Keratinocyte (primary cell): ENCODE data around the gene ATF1. TPM values are rescaled to one million over a fixed set of nuclear protein-coding genes. Genes with fewer than 3 reads are reported as not detected.

Experiments used
- DNase-seq: peaks from one replicate; pipeline ENCODE4 v3.0.0-alpha.2; 2011; ENCODE audit warnings: low read depth, missing footprints, low spot score
- FAIRE-seq: peaks from 2 replicates; lab custom pipeline; 2011; peaks lifted over from hg19 to GRCh38; lab: Jason Lieb, UNC
- H2AFZ ChIP-seq: 2 replicates; pipeline ENCODE4 v1.6.0; 2012; ENCODE audit warnings: low read length, control low read depth, inconsistent platforms; ENCODE audit not compliant: control insufficient read depth
- H3K27ac ChIP-seq: 2 replicates; pipeline ENCODE4 v1.5.1; 2011; ENCODE audit warnings: low read length; ENCODE audit not compliant: control insufficient read depth, insufficient read depth
- H3K27me3 ChIP-seq: 3 replicates; pipeline ENCODE4 v1.6.0; 2011; ENCODE audit warnings: low read length; ENCODE audit not compliant: control insufficient read depth, insufficient read depth; ENCODE audit errors: extremely low read depth
- H3K36me3 ChIP-seq, 2 experiments: 2 replicates in 1 of 2; 3 replicates in 1 of 2; pipeline ENCODE4 v1.5.1; 2011; ENCODE audit warnings: low read length in 2 of 2, mild to moderate bottlenecking in 1 of 2; ENCODE audit not compliant: control insufficient read depth in 2 of 2, insufficient read depth in 2 of 2; ENCODE audit errors: extremely low read depth in 1 of 2
- H3K4me1 ChIP-seq: 3 replicates; pipeline ENCODE4 v1.5.1; 2011; ENCODE audit warnings: low read length; ENCODE audit not compliant: control insufficient read depth, insufficient read depth; ENCODE audit errors: extremely low read depth
- H3K4me2 ChIP-seq: 3 replicates; pipeline ENCODE4 v1.6.0; 2011; ENCODE audit warnings: low read depth, low read length; ENCODE audit not compliant: control insufficient read depth, insufficient read depth; ENCODE audit errors: extremely low read depth
- H3K4me3 ChIP-seq, 3 experiments: fragments of 200-600 bp in 1 of 3; sonication (generic) in 1 of 3; 2 replicates in 2 of 3; 3 replicates in 1 of 3; pipeline ENCODE4 v1.5.1; 2011 to 2016; ENCODE audit warnings: low read length in 3 of 3, mild to moderate bottlenecking in 3 of 3, control low read depth in 2 of 3, inconsistent platforms in 1 of 3, low read depth in 1 of 3, mixed read lengths in 1 of 3, mixed run types in 1 of 3, moderate library complexity in 1 of 3; ENCODE audit not compliant: control insufficient read depth in 2 of 3, insufficient read depth in 2 of 3; ENCODE audit errors: extremely low read depth in 1 of 3
- H3K79me2 ChIP-seq: 2 replicates; pipeline ENCODE4 v1.6.0; 2012; ENCODE audit warnings: low read length; ENCODE audit not compliant: control insufficient read depth, insufficient read depth
- H3K9ac ChIP-seq: 3 replicates; pipeline ENCODE4 v1.6.0; 2011; ENCODE audit warnings: low read length; ENCODE audit not compliant: control insufficient read depth, insufficient read depth; ENCODE audit errors: extremely low read depth
- H3K9me1 ChIP-seq: 3 replicates; pipeline ENCODE4 v1.6.0; 2011; ENCODE audit warnings: low read length; ENCODE audit not compliant: control insufficient read depth, insufficient read depth; ENCODE audit errors: extremely low read depth
- H3K9me3 ChIP-seq: 2 replicates; pipeline ENCODE4 v1.5.1; 2012; ENCODE audit warnings: low read depth, low read length; ENCODE audit not compliant: control insufficient read depth
- H4K20me1 ChIP-seq: 3 replicates; pipeline ENCODE4 v1.6.0; 2011; ENCODE audit warnings: low read length; ENCODE audit not compliant: control insufficient read depth, insufficient read depth; ENCODE audit errors: extremely low read depth
- CTCF ChIP-seq, 3 experiments: IDR thresholded peaks in 1 of 3; conservative IDR thresholded peaks in 1 of 3; optimal IDR thresholded peaks in 1 of 3; 2 replicates in 2 of 3; 3 replicates in 1 of 3; pipeline versions ENCODE3 to v1.5.1; 2011; ENCODE audit warnings: low read length in 3 of 3, mild to moderate bottlenecking in 3 of 3, moderate library complexity in 2 of 3, control low read depth in 1 of 3, inconsistent platforms in 1 of 3; ENCODE audit not compliant: insufficient read depth in 2 of 3; ENCODE audit errors: extremely low read depth in 1 of 3
- EZH2 ChIP-seq: IDR thresholded peaks from one replicate; pipeline ENCODE4 v1.6.1; 2012; ENCODE audit warnings: inconsistent platforms, mild to moderate bottlenecking, low read length, moderate library complexity
- dilution Hi-C: fragments of 300-500 bp; cut with MboI; formaldehyde crosslinking; loops from one replicate; pipeline ENCODE4 v1.7.0; 2020; ENCODE audit warnings: low sequenced_read_pairs; ENCODE audit not compliant: extremely low pct_ligation_motif_present
- polyA plus RNA-seq, 5 experiments: library from polyadenylated mRNA; depleted of rRNA in 3 of 5; stranded (reverse) in 3 of 5; stranded (forward) in 1 of 5; unstranded in 1 of 5; fragments of >200 nt; gene quantifications; 1 replicate in 1 of 5; 2 replicates in 3 of 5; 3 replicates in 1 of 5; pipeline versions ENCODE4 v1.2.1 to v1.2.3, GENCODE V29; 2011 to 2012; ENCODE audit warnings: missing spikeins in 2 of 5, low read depth in 1 of 5, low replicate concordance in 1 of 5

The ATF1 gene
- polyA plus RNA-seq, 1 donor (not counting 4 experiments of a cell fraction or from before 2014, with no cell fraction given), result 37.4 TPM

GRCh38 chr12:50747817-50748216 is 16.1 kb upstream of the ATF1 start:
- H3K9ac ChIP-seq, result no peak overlapping the region
- H3K4me3 ChIP-seq, result no peak overlapping the region
- H3K4me1 ChIP-seq, result no peaks in the 10 kb centered on the region
- H3K36me3 ChIP-seq, result peaks cover 15 to 41% of the 10 kb centered on the region in 2 experiments
- H4K20me1 ChIP-seq, result no peaks in the 10 kb centered on the region
- H3K9me1 ChIP-seq, result no peaks in the 10 kb centered on the region
- H3K4me2 ChIP-seq, result no peak overlapping the region
- H2AFZ ChIP-seq, result no peak overlapping the region
- FAIRE-seq (no peak), DNase-seq (no peak)
- H3K79me2 ChIP-seq, result no peaks in the 10 kb centered on the region
- no peaks in the 10 kb centered on the region for H3K27me3 ChIP-seq
- H3K9me3 ChIP-seq, result no peaks in the 10 kb centered on the region
- dilution Hi-C loops, result no loop called here
- H3K27ac ChIP-seq, result no peak overlapping the region
- no peak for TF ChIP-seq CTCF (optimal IDR thresholded peaks at IDR 0.05 in 1 of 3, IDR thresholded peaks at IDR 0.05 in 1 of 3, conservative IDR thresholded peaks at IDR 0.05 in 1 of 3; ENCODE audit: extremely low read depth in 1 of 3, insufficient read depth in 2 of 3, low read length in 3 of 3)
- no peak for TF ChIP-seq EZH2

- Histone ChIP-seq H3K4me3 (no peak overlapping the region), H3K9me3 (no peaks in the 10 kb centered on the region), H3K27me3 (no peaks in the 10 kb centered on the region), H3K9me1 (no peaks in the 10 kb centered on the region), H3K4me2 (no peak overlapping the region), H3K79me2 (no peaks in the 10 kb centered on the region), H3K9ac (no peak overlapping the region), H3K27ac (no peak overlapping the region), H4K20me1 (no peaks in the 10 kb centered on the region), H2AFZ (no peak overlapping the region), H3K4me1 (no peaks in the 10 kb centered on the region), H3K36me3 (peaks cover 9 to 38% of the 10 kb centered on the region in 2 experiments)
- no peak for FAIRE-seq
- DNase-seq, result no peak
- TF ChIP-seq CTCF (optimal IDR thresholded peaks at IDR 0.05 in 1 of 3, IDR thresholded peaks at IDR 0.05 in 1 of 3, conservative IDR thresholded peaks at IDR 0.05 in 1 of 3; ENCODE audit: extremely low read depth in 1 of 3, insufficient read depth in 2 of 3, low read length in 3 of 3) (no peak), EZH2 (no peak)
- dilution Hi-C loops, result no loop called here
These were observed 14.4 kb upstream of the ATF1 start for GRCh38 chr12:50749459-50749882.
